Measurements from ENCODE around the gene GCLC. TPM values are rescaled to one million over a fixed set of nuclear protein-coding genes. Genes with fewer than 3 reads are reported as not detected.
A peak's percentile ranks its signal among the peaks of the same experiment; 100 is the strongest.

Gene GCLC
- total RNA-seq, 6 experiments from 2014 or later: 10.6 to 18.1 (median 16.0) TPM

- H3K27me3 Mint-ChIP-seq (ENCODE audit: insufficient read depth): peaks cover 3% of the 10 kb centered on the region; the same call in 1 of the 2 replicates
- no peak overlapping the region for H3K27ac Mint-ChIP-seq
- H3K9me3 Mint-ChIP-seq: no peaks in the 10 kb centered on the region
- no peak for DNase-seq
- H3K36me3 Mint-ChIP-seq (ENCODE audit: low read depth): no peaks in the 10 kb centered on the region
- H3K4me3 Mint-ChIP-seq: peak overlapping the region; percentile 7; the same call in 1 of the 2 replicates
- TF ChIP-seq, protein P1, sequence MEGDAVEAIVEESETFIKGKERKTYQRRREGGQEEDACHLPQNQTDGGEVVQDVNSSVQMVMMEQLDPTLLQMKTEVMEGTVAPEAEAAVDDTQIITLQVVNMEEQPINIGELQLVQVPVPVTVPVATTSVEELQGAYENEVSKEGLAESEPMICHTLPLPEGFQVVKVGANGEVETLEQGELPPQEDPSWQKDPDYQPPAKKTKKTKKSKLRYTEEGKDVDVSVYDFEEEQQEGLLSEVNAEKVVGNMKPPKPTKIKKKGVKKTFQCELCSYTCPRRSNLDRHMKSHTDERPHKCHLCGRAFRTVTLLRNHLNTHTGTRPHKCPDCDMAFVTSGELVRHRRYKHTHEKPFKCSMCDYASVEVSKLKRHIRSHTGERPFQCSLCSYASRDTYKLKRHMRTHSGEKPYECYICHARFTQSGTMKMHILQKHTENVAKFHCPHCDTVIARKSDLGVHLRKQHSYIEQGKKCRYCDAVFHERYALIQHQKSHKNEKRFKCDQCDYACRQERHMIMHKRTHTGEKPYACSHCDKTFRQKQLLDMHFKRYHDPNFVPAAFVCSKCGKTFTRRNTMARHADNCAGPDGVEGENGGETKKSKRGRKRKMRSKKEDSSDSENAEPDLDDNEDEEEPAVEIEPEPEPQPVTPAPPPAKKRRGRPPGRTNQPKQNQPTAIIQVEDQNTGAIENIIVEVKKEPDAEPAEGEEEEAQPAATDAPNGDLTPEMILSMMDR (IDR thresholded peaks at IDR 0.05): no peak
- H3K4me1 Mint-ChIP-seq (ENCODE audit: low read depth): peaks cover 28% of the 10 kb centered on the region
Observed at GRCh38 chr6:53536561-53536960, 8.3 kb downstream of the GCLC start.

- Mint-ChIP-seq H3K27me3 (ENCODE audit: insufficient read depth) (peaks cover 5% of the 10 kb centered on the region; the same call in 1 of the 2 replicates), H3K9me3 (no peaks in the 10 kb centered on the region), H3K27ac (no peak overlapping the region), H3K4me3 (no peak overlapping the region), H3K36me3 (ENCODE audit: low read depth) (no peaks in the 10 kb centered on the region), H3K4me1 (ENCODE audit: low read depth) (peaks cover 51% of the 10 kb centered on the region)
- TF ChIP-seq, protein P1 (IDR thresholded peaks at IDR 0.05): no peak
- DNase-seq: no peak
Observed at GRCh38 chr6:53532942-53533341, 12.0 kb downstream of the GCLC start.

DNA sequence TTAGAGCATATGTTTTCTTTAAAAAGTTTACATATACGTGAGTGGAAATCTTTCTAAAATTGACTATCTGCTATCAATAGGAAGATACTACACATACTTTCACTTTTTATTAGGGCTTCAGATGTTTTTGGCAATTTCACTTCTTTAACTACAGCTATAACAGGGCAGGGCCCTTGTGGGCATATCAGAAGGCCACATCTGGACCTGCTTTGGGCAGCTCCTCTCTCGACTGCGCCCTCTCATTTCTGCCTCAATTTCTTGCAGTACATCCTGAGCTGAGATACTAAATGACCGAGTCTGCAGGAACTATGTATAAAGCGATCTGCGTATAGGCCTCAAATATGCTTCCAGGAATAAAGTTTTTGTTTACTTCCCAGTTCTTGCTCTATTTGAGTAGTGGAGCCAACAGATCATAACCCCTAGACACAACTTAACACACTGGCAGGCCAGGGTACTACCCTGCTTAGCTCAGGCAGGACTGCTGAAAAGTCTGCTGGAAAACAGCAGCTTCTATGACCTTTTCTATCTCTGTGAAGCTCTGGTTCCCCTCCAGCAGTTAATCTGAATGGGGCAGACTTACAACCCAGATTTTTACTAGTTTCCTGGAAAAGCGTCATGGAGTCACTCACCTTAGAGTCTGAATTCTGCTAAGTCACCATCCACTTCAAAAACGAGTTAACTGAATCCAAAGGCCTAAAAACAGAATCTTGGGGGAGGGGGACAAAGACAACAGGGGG is 12.7 kb downstream of the GCLC start:
- Mint-ChIP-seq H3K27me3 (ENCODE audit: insufficient read depth) (peaks cover 5% of the 10 kb centered on the region; the same call in 1 of the 2 replicates), H3K4me3 (no peak overlapping the region), H3K4me1 (ENCODE audit: low read depth) (peaks cover 51% of the 10 kb centered on the region), H3K27ac (no peak overlapping the region), H3K36me3 (ENCODE audit: low read depth) (no peaks in the 10 kb centered on the region), H3K9me3 (no peaks in the 10 kb centered on the region)
- TF ChIP-seq, protein P1 (IDR thresholded peaks at IDR 0.05): no peak
- no peak for DNase-seq

GRCh38 chr6:53530780-53531386 is 14.0 kb downstream of the GCLC start:
- H3K4me3 Mint-ChIP-seq: no peak overlapping the region
- no peaks in the 10 kb centered on the region for H3K9me3 Mint-ChIP-seq
- DNase-seq: no peak
- H3K27me3 Mint-ChIP-seq (ENCODE audit: insufficient read depth): peaks cover 5% of the 10 kb centered on the region; the same call in 1 of the 2 replicates
- H3K36me3 Mint-ChIP-seq (ENCODE audit: low read depth): no peaks in the 10 kb centered on the region
- peak overlapping the region; percentile 51; the same call in 1 of the 2 replicates for H3K27ac Mint-ChIP-seq
- H3K4me1 Mint-ChIP-seq (ENCODE audit: low read depth): peaks cover 52% of the 10 kb centered on the region
- TF ChIP-seq, protein P1 (IDR thresholded peaks at IDR 0.05): no peak

DNA sequence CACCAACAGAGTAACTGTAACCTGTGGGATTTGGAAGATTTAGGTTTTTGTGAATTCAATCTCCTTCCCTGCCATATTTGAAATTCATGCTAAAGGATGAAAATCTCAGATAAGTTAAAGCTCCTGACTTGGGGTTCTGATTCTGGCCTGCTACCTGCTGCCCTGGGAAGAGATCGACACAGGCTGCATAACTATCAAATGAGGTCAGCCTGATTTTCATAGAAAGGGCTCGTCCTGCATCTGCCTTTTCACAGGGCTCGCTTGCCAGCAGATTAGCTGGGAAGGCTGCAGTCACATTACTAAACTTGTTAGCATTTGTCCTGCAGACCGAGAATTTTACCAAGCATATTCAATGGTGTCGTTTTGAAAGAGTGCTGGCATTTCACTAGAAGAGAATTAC is 14.6 kb downstream of the GCLC start:
- H3K27me3 Mint-ChIP-seq (ENCODE audit: insufficient read depth): peaks cover 5% of the 10 kb centered on the region; the same call in 1 of the 2 replicates
- H3K4me1 Mint-ChIP-seq (ENCODE audit: low read depth): peaks cover 57% of the 10 kb centered on the region
- TF ChIP-seq, protein P1 (IDR thresholded peaks at IDR 0.05): no peak
- no peaks in the 10 kb centered on the region for H3K9me3 Mint-ChIP-seq
- H3K27ac Mint-ChIP-seq: peak overlapping the region; percentile 51
- no peak overlapping the region for H3K4me3 Mint-ChIP-seq
- DNase-seq: no peak
- H3K36me3 Mint-ChIP-seq (ENCODE audit: low read depth): no peaks in the 10 kb centered on the region
